Hematopoietic multipotent progenitor cell treated with erythropoietin and hydrocortisone succinate and interleukin-3 and kit ligand, for 8 days (in vitro differentiated cells): ENCODE data around the gene CALHM2.

Experiments used
- DNase-seq: peaks from one replicate; pipeline ENCODE4 v3.0.0-alpha.2; 2015

The CALHM2 gene

GRCh38 chr10:103415581-103415980 lies 36.6 kb downstream of the CALHM2 start:
- DNase-seq, result no peak

- DNase-seq, result no peak
These were observed 38.6 kb downstream of the CALHM2 start for GRCh38 chr10:103413564-103413963.

- DNase-seq, result no peak
These were observed 54.9 kb downstream of the CALHM2 start for GRCh38 chr10:103397191-103397825.

GRCh38 chr10:103396789-103397087 lies 55.4 kb downstream of the CALHM2 start:
- no peak for DNase-seq
